GM18511 (cell line): ENCODE data around the gene STOML2.

Source experiments
- ATAC-seq: cut with Tn5 transposase; IDR thresholded peaks from one replicate; pipeline ENCODE4 v1.9.1; 2021; ENCODE audit warnings: mild to moderate bottlenecking, moderate library complexity; ENCODE audit not compliant: unreplicated experiment

STOML2 gene

GRCh38 chr9:35072461-35073278 is 30.3 kb downstream of the STOML2 start, which contains the start of gene VCP:
VCP (minus strand) TSS chr9:35072625; CDS start chr9:35072353, 272 bp downstream.
- peak; percentile 92 for ATAC-seq

- peak; percentile 61 for ATAC-seq
Observed at GRCh38 chr9:35071814-35072460, 31.0 kb downstream of the STOML2 start.

- ATAC-seq: no peak
Observed at GRCh38 chr9:35070823-35071813, 31.8 kb downstream of the STOML2 start.

GRCh38 chr9:35069020-35069419 is 33.9 kb downstream of the STOML2 start:
- no peak for ATAC-seq

GRCh38 chr9:35067056-35067455 is 35.9 kb downstream of the STOML2 start:
- ATAC-seq: no peak

GRCh38 chr9:35060548-35061207 is 42.3 kb downstream of the STOML2 start:
- no peak for ATAC-seq

GRCh38 chr9:35059438-35059837 is 43.5 kb downstream of the STOML2 start:
- ATAC-seq: no peak

GRCh38 chr9:35057271-35057620 is 45.7 kb downstream of the STOML2 start:
- ATAC-seq: no peak

- ATAC-seq: no peak
Observed at GRCh38 chr9:35056571-35057270, 46.2 kb downstream of the STOML2 start.

- ATAC-seq: no peak
Observed at GRCh38 chr9:35054871-35055644, 47.9 kb downstream of the STOML2 start.

- no peak for ATAC-seq
Observed at GRCh38 chr9:35054185-35054835, 48.6 kb downstream of the STOML2 start.

- peak; percentile 70 for ATAC-seq
Observed at GRCh38 chr9:35051069-35051967, 51.6 kb downstream of the STOML2 start.
